Spleen (tissue), 11 donors: ENCODE measurements around the gene TGFB1I1. TPM values are rescaled to one million over a fixed set of nuclear protein-coding genes. Genes with fewer than 3 reads are reported as not detected.

Experiments used
- DNase-seq: peaks from one replicate; pipeline ENCODE4 v3.0.0-alpha.2; 2020
- H3K27ac ChIP-seq, 8 donors: fragments of 200-600 bp; sonication (generic) in 7 of 8; 1 replicate in 4 of 8; 2 replicates in 4 of 8; pipeline versions ENCODE4 v1.5.0 to v1.8.0; 2016 to 2021; ENCODE audit warnings: inconsistent platforms in 4 of 8, mild to moderate bottlenecking in 4 of 8, moderate library complexity in 1 of 8
- H3K27me3 ChIP-seq, 7 donors: fragments of 200-600 bp; sonication (generic) in 6 of 7; replicated peaks in 1 of 7; 1 replicate in 4 of 7; 2 replicates in 3 of 7; pipeline versions ENCODE4 v1.5.0 to v1.8.0; 2016 to 2021; ENCODE audit warnings: inconsistent platforms in 3 of 7, mild to moderate bottlenecking in 1 of 7
- H3K36me3 ChIP-seq, 6 donors: fragments of 200-600 bp; sonication (generic) in 5 of 6; 1 replicate in 4 of 6; 2 replicates in 2 of 6; pipeline versions ENCODE4 v1.5.0 to v1.8.0; 2016 to 2021; ENCODE audit warnings: inconsistent platforms in 2 of 6
- H3K4me1 ChIP-seq, 6 donors: fragments of 200-600 bp; sonication (generic) in 5 of 6; 1 replicate in 3 of 6; 2 replicates in 3 of 6; pipeline versions ENCODE4 v1.5.0 to v1.8.0; 2016 to 2021; ENCODE audit warnings: inconsistent platforms in 3 of 6
- H3K4me3 ChIP-seq, 8 donors: fragments of 200-600 bp; sonication (generic) in 7 of 8; 1 replicate in 4 of 8; 2 replicates in 4 of 8; pipeline versions ENCODE4 v1.5.0 to v1.8.0; 2016 to 2021; ENCODE audit warnings: inconsistent platforms in 4 of 8, mild to moderate bottlenecking in 4 of 8, moderate library complexity in 2 of 8
- H3K9me3 ChIP-seq, 8 donors: fragments of 200-600 bp; sonication (generic) in 7 of 8; 1 replicate in 4 of 8; 2 replicates in 4 of 8; pipeline versions ENCODE4 v1.5.0 to v1.8.0; 2016 to 2021; ENCODE audit warnings: inconsistent platforms in 4 of 8
- POLR2A ChIP-seq, 3 donors: fragments of 450-650 bp; IDR thresholded peaks; one replicate each; pipeline ENCODE4 v1.5.1; 2017; ENCODE audit warnings: antibody characterized with exemption in 3 of 3, mild to moderate bottlenecking in 1 of 3
- POLR2AphosphoS5 ChIP-seq, 3 donors: sonication (generic); formaldehyde crosslinking; IDR thresholded peaks; one replicate each; pipeline ENCODE4 v1.5.1; 2017; ENCODE audit warnings: antibody characterized with exemption in 3 of 3
- WGBS, 5 donors: extraction: QIAGEN DNeasy Blood & Tissue Kit in 3 of 5; methylation state at CpG; one replicate each; pipeline versions ENCODE4 v1.1.5 to v1.1.7; 2013 to 2018; 5-methylcytosine and 5-hydroxymethylcytosine counted together
- intact Hi-C: fragments of 100-400 bp; cut with DNase I; formaldehyde crosslinking; loops from one replicate; pipeline ENCODE4 v1.15.0; 2023; ENCODE audit warnings: low total_unique reads
- polyA plus RNA-seq, 3 donors: library from polyadenylated mRNA; stranded (reverse); fragments of 200-250 nt; gene quantifications; one replicate each; pipeline ENCODE4 v1.2.1, GENCODE V29; 2013
- total RNA-seq, 7 donors: library from RNA; depleted of rRNA in 3 of 7; stranded (reverse); fragments of >200 nt in 3 of 7; fragmentation: NEBNext Ultra II Directional in 4 of 7; extraction: Animal tissue kit (Norgen Biotek cat#: 25700) in 4 of 7; gene quantifications; one replicate each; pipeline versions ENCODE4 v1.1.0 to v1.2.1, GENCODE V29; 2016 to 2021
- TF ChIP-seq, protein P1 (sequence below), 11 experiments: fragments of 200-600 bp in 7 of 11; fragments of 450-650 bp in 4 of 11; sonication (generic) in 4 of 11; IDR thresholded peaks in 8 of 11; conservative IDR thresholded peaks in 3 of 11; 1 replicate in 7 of 11; 2 replicates in 4 of 11; pipeline versions ENCODE4 v1.4.0 to v1.8.0; 2016 to 2021; ENCODE audit warnings: antibody characterized with exemption in 11 of 11, inconsistent platforms in 4 of 11, mild to moderate bottlenecking in 1 of 11
- donor health status: healthy with polysubstance abuse.
- donor health status: DM: no; HTN: no; CAD: no; lungs with moderate emphysema.
- donor health status: DM: no; HTN: no; CAD: no.
- donor health status: Bipolar disorder and iron deficiency.
- donor health status: healthy.
- donor health status: DM: no; HTN: no; CAD: no.
- donor health status: DM: yes; HTN: yes; CAD: no.

Gene TGFB1I1
- total and polyA plus RNA-seq, 10 donors: 10.7 to 69.0 (median 27.4) TPM

DNA sequence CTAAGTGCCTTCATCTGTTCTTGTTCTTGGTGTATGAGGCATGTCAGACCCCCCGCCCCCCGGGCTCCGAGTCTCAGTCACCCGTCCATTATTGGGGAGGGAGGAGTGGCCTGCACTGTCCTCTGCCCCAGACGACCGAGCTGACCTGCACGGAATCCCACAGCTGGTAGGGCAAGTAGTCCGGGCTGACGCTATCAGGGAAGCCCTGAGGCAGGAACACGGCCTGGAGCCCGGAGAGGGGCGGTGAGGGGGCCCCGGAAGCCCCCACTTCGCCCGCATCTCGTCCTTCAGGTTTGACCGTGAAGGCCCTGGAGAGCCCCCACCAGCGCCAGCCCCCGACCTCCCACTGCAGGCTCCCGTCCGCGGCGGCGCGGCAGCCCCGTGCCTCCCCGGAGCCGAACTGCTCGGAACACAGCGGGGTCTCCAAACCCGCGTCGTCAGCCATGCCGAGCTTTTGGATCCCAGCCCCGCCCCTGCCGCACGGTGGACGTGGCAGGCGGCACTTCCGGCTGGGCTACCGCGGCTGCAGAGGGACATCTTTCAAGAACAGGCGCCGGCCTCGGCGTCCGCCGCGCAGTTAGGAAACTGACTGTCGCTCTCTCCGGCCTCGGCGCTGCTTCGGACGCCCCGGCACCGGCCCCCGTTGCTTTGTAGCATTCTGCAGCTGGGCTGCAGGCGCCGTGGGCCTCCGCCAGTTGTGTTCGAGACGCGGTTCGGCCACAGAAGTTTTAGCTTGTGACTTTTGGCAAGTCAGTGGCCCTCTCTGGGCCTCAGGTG is 36.2 kb downstream of the TGFB1I1 start, which contains the start of gene RUSF1:
Gene RUSF1, minus strand, starts transcription at position 463 of the 777 bp plus-strand sequence. Its CDS starts 18 bp downstream, at position 445.
- TF ChIP-seq POLR2A (IDR thresholded peaks at IDR 0.05) (peak in 2 of 3 donors; percentile 56 to 63), POLR2AphosphoS5 (IDR thresholded peaks at IDR 0.05) (peak; percentile 95 to 97 (median 97))
- TF ChIP-seq, protein P1, sequence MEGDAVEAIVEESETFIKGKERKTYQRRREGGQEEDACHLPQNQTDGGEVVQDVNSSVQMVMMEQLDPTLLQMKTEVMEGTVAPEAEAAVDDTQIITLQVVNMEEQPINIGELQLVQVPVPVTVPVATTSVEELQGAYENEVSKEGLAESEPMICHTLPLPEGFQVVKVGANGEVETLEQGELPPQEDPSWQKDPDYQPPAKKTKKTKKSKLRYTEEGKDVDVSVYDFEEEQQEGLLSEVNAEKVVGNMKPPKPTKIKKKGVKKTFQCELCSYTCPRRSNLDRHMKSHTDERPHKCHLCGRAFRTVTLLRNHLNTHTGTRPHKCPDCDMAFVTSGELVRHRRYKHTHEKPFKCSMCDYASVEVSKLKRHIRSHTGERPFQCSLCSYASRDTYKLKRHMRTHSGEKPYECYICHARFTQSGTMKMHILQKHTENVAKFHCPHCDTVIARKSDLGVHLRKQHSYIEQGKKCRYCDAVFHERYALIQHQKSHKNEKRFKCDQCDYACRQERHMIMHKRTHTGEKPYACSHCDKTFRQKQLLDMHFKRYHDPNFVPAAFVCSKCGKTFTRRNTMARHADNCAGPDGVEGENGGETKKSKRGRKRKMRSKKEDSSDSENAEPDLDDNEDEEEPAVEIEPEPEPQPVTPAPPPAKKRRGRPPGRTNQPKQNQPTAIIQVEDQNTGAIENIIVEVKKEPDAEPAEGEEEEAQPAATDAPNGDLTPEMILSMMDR (IDR thresholded peaks at IDR 0.05 in 8 of 11, conservative IDR thresholded peaks at IDR 0.05 in 3 of 11): no peak
- peaks cover 22 to 69% (median 57%) of the 10 kb centered on the region in 6 donors for H3K4me1 ChIP-seq
- H3K27me3 ChIP-seq: no peaks in the 10 kb centered on the region
- peak within 1 kb of the TSS; percentile 91 to 96 (median 93) for H3K27ac ChIP-seq
- no peaks in the 10 kb centered on the region for H3K9me3 ChIP-seq
- peaks cover 0 to 16% (median 0%) of the 10 kb centered on the region in 6 donors for H3K36me3 ChIP-seq
- peak within 1 kb of the TSS; percentile 86 to 98 (median 94) for H3K4me3 ChIP-seq
- peak; percentile 98 for DNase-seq
- intact Hi-C loops: no loop called here
- WGBS, 5 donors: 0 to 1% (median 0%) methylated on average over 14 to 65 of the region's 65 CpGs

DNA sequence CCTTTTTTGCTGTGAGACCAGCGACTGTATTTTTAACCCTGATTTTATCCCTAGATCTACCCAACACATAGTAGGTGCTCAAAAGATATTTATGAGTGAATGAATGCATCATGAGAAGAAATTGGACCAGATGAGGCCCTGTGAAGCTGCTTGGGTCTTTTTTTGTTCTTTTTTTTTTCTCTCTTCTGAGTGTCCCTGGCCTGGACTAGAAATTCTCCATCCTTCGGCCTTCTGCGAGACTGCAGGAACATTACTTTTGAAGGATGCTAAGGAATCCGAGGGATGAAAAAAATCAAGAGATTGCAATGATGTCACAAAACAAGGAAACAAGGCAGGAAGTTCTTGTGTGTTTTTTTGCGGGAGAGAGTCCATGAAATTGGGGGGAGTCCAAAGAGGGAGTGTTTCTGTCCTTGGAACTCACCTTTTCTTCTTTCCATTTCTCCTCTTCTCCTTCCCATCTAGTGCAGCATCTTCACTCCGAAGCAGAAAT is 36.8 kb downstream of the TGFB1I1 start:
- Histone ChIP-seq H3K9me3 (no peaks in the 10 kb centered on the region), H3K4me1 (peaks cover 22 to 63% (median 53%) of the 10 kb centered on the region in 6 donors), H3K27ac (peak overlapping the region; percentile 91 to 96 (median 93)), H3K27me3 (no peaks in the 10 kb centered on the region), H3K4me3 (peak overlapping the region; percentile 86 to 98 (median 94)), H3K36me3 (peaks cover 0 to 16% (median 0%) of the 10 kb centered on the region in 6 donors)
- intact Hi-C loops: no loop called here
- 14 to 21% (median 17%) methylated on average over 6 of the region's 6 CpGs for WGBS, 5 donors
- no peak for TF ChIP-seq POLR2AphosphoS5 (IDR thresholded peaks at IDR 0.05)
- TF ChIP-seq, protein P1 (IDR thresholded peaks at IDR 0.05 in 8 of 11, conservative IDR thresholded peaks at IDR 0.05 in 3 of 11): no peak
- TF ChIP-seq POLR2A (IDR thresholded peaks at IDR 0.05): no peak
- no peak for DNase-seq

DNA sequence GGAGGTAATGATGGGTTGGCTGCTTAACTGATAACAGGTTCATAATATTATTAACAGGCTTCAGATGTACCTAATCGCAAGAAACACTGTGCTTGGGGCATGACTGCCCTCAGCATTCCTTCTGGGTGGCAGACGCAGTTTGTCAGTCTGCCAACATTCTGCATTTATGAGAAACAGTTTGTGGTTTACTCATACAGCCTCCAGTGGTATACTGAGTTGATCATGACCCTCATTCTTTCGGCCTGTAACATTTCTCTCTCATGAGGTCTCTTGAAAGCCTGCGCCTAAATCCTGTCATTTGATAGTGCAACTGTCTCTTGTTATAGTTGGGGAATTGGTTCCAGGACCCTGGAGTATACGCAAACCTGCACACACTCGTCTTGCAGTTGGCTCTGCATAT is 41.2 kb downstream of the TGFB1I1 start:
- no peak overlapping the region for H3K27ac ChIP-seq
- H3K9me3 ChIP-seq: peaks cover 0 to 13% (median 0%) of the 10 kb centered on the region in 8 donors
- peaks cover 0 to 21% (median 14%) of the 10 kb centered on the region in 6 donors for H3K4me1 ChIP-seq
- TF ChIP-seq POLR2AphosphoS5 (IDR thresholded peaks at IDR 0.05) (no peak), POLR2A (IDR thresholded peaks at IDR 0.05) (no peak)
- TF ChIP-seq, protein P1 (IDR thresholded peaks at IDR 0.05 in 8 of 11, conservative IDR thresholded peaks at IDR 0.05 in 3 of 11): no peak
- H3K36me3 ChIP-seq: no peaks in the 10 kb centered on the region
- WGBS, 5 donors: 68 to 93% (median 79%) methylated on average over 6 of the region's 6 CpGs
- intact Hi-C loops: no loop called here
- no peaks in the 10 kb centered on the region for H3K27me3 ChIP-seq
- no peak for DNase-seq
- H3K4me3 ChIP-seq: no peak overlapping the region

DNA sequence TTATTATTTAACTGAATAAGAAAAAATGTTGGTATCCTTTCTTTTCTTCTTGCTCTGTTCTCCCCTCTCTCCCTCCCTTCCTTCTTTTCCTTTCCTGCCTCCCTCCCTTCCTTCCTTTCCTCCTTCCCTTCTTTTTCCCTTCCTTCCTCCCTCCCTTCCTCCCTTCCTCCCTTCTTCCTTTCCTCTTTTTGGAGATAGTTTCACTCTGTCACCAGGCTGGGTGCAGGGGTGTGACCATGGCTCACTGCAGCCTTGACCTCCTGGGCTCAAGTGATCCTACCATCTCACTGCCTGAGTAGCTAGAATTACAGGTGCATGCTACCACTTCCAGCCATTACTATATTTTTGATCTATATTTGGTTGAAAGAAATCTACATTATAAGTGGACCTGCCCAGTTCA is 41.9 kb downstream of the TGFB1I1 start:
- H3K4me3 ChIP-seq: no peak overlapping the region
- H3K4me1 ChIP-seq: peaks cover 0 to 16% (median 10%) of the 10 kb centered on the region in 6 donors
- H3K27ac ChIP-seq: no peak overlapping the region
- peaks cover 0 to 13% (median 0%) of the 10 kb centered on the region in 8 donors for H3K9me3 ChIP-seq
- H3K27me3 ChIP-seq: no peaks in the 10 kb centered on the region
- no peaks in the 10 kb centered on the region for H3K36me3 ChIP-seq
- no peak for DNase-seq
- intact Hi-C loops: no loop called here
- TF ChIP-seq, protein P1 (IDR thresholded peaks at IDR 0.05 in 8 of 11, conservative IDR thresholded peaks at IDR 0.05 in 3 of 11): no peak
- no peak for TF ChIP-seq POLR2AphosphoS5 (IDR thresholded peaks at IDR 0.05)
- no peak for TF ChIP-seq POLR2A (IDR thresholded peaks at IDR 0.05)
